CD4-positive, alpha-beta T cell treated with Interleukin-6 for 4 hours (primary cell): ENCODE measurements around the gene PSMC3.

Experiments used
- DNase-seq: peaks from one replicate; pipeline ENCODE4 v3.0.0-alpha.2; 2020; ENCODE audit warnings: mixed read lengths

Gene PSMC3

GRCh38 chr11:47411884-47412746 is 14.1 kb downstream of the PSMC3 start:
- DNase-seq, result peak; percentile 70

- DNase-seq, result no peak
These were observed 15.6 kb downstream of the PSMC3 start for GRCh38 chr11:47410370-47411264.

GRCh38 chr11:47409440-47410369 is 16.5 kb downstream of the PSMC3 start:
- no peak for DNase-seq

GRCh38 chr11:47408598-47409439 is 17.4 kb downstream of the PSMC3 start:
- DNase-seq, result no peak

GRCh38 chr11:47407746-47408590 is 18.3 kb downstream of the PSMC3 start, which contains the start of gene SLC39A13:
TSS of gene SLC39A13 (plus strand) at chr11:47408590. CDS start at chr11:47410095, 1,505 bp downstream.
- peak; percentile 92 for DNase-seq

GRCh38 chr11:47406896-47407745 is 19.1 kb downstream of the PSMC3 start:
- DNase-seq, result no peak

- DNase-seq, result no peak
These were observed 22.7 kb downstream of the PSMC3 start for GRCh38 chr11:47403571-47403970.

GRCh38 chr11:47403135-47403534 is 23.1 kb downstream of the PSMC3 start:
- no peak for DNase-seq

GRCh38 chr11:47400768-47401279 is 25.4 kb downstream of the PSMC3 start:
- DNase-seq, result no peak

GRCh38 chr11:47399860-47400767 is 26.1 kb downstream of the PSMC3 start:
- DNase-seq, result peak; percentile 69

GRCh38 chr11:47398551-47398950 is 27.7 kb downstream of the PSMC3 start:
- no peak for DNase-seq

- no peak for DNase-seq
These were observed 28.2 kb downstream of the PSMC3 start for GRCh38 chr11:47398011-47398410.

GRCh38 chr11:47396049-47396320 is 30.3 kb downstream of the PSMC3 start:
- no peak for DNase-seq

- no peak for DNase-seq
These were observed 30.8 kb downstream of the PSMC3 start for GRCh38 chr11:47395223-47396048.

- DNase-seq, result peak; percentile 83
These were observed 31.7 kb downstream of the PSMC3 start for GRCh38 chr11:47394322-47395222.

GRCh38 chr11:47394050-47394321 is 32.3 kb downstream of the PSMC3 start:
- DNase-seq, result no peak
